Gastrocnemius medialis (tissue), 4 donors: Measurements from ENCODE around the gene ATXN2L.

ENCODE experiments used
- CTCF ChIP-seq, 5 experiments: fragments of 450-650 bp in 3 of 5; fragments of 200-600 bp in 2 of 5; sonication (generic) in 2 of 5; IDR thresholded peaks in 4 of 5; conservative IDR thresholded peaks in 1 of 5; 1 replicate in 4 of 5; 2 replicates in 1 of 5; pipeline ENCODE4 v1.5.1; 2016 to 2019; ENCODE audit warnings: antibody characterized with exemption in 5 of 5, mild to moderate bottlenecking in 3 of 5, moderate library complexity in 3 of 5
- POLR2A ChIP-seq, 2 donors: fragments of 450-650 bp; IDR thresholded peaks; one replicate each; pipeline ENCODE4 v1.6.1; 2017; ENCODE audit warnings: antibody characterized with exemption in 2 of 2, mild to moderate bottlenecking in 2 of 2, moderate library complexity in 2 of 2

GRCh38 chr16:28830531-28830930 is 7.7 kb downstream of the ATXN2L start:
- TF ChIP-seq POLR2A (IDR thresholded peaks at IDR 0.05) (no peak), CTCF (IDR thresholded peaks at IDR 0.05 in 4 of 5, conservative IDR thresholded peaks at IDR 0.05 in 1 of 5) (no peak)
